HEK293 (cell line): ENCODE measurements around the gene DGKH.

ENCODE experiments used
- CTCF ChIA-PET: fragments of 350-600 bp; formaldehyde crosslinking; extraction: SDS; loops from one replicate; lab custom pipeline; 2021; ENCODE audit warnings: antibody characterized with exemption; lab: Yijun Ruan, JAX
- POLR2A ChIA-PET: fragments of 300-600 bp; formaldehyde crosslinking; extraction: SDS; loops from one replicate; lab custom pipeline; 2020; ENCODE audit warnings: antibody characterized with exemption, inconsistent platforms; lab: Yijun Ruan, JAX
- H3K27ac ChIP-seq: fragments of 200-500 bp; sonication (Bioruptor generic); 2 replicates; pipeline ENCODE4 v1.5.1; 2014; ENCODE audit warnings: low read depth, low read length, control low read depth, inconsistent platforms; ENCODE audit errors: extremely low read depth
- H3K36me3 ChIP-seq, 2 experiments: fragments of 200-500 bp in 1 of 2; sonication (Bioruptor generic) in 1 of 2; 1 replicate in 1 of 2; 2 replicates in 1 of 2; pipeline ENCODE4 v1.5.1; 2014 to 2017; ENCODE audit warnings: inconsistent platforms in 2 of 2, low read length in 2 of 2; ENCODE audit not compliant: control insufficient read depth in 2 of 2, insufficient read depth in 1 of 2
- H3K4me1 ChIP-seq: fragments of 200-500 bp; sonication (Bioruptor generic); 2 replicates; pipeline ENCODE4 v1.5.1; 2014; ENCODE audit warnings: mild to moderate bottlenecking, low read length, inconsistent platforms; ENCODE audit not compliant: control insufficient read depth, insufficient read depth
- H3K4me3 ChIP-seq: 2 replicates; pipeline ENCODE4 v1.5.1; 2011; ENCODE audit warnings: low read depth, mild to moderate bottlenecking, control low read depth, low read length, moderate library complexity
- H3K9me3 ChIP-seq: fragments of 200-500 bp; sonication (Bioruptor generic); 2 replicates; pipeline ENCODE4 v1.5.1; 2014; ENCODE audit warnings: low read depth, low read length, inconsistent platforms; ENCODE audit not compliant: control insufficient read depth, insufficient read depth
- BCL11B ChIP-seq: fragments of 450-650 bp; formaldehyde crosslinking; IDR thresholded peaks from 2 replicates; pipeline ENCODE4 v1.5.1; 2016; ENCODE audit warnings: low read depth, missing biosample characterization, missing genetic modification characterization
- GFI1B ChIP-seq: fragments of 450-650 bp; formaldehyde crosslinking; IDR thresholded peaks from 2 replicates; pipeline ENCODE4 v1.5.1; 2016; ENCODE audit warnings: missing biosample characterization, missing genetic modification characterization
- MZF1 ChIP-seq: fragments of 450-650 bp; formaldehyde crosslinking; IDR thresholded peaks from 2 replicates; pipeline ENCODE4 v1.5.1; 2017; ENCODE audit warnings: missing biosample characterization, missing genetic modification characterization, borderline replicate concordance
- SP3 ChIP-seq: fragments of 450-650 bp; formaldehyde crosslinking; IDR thresholded peaks from 2 replicates; pipeline ENCODE4 v1.5.1; 2016; ENCODE audit warnings: missing biosample characterization, missing genetic modification characterization
- ZNF157 ChIP-seq: fragments of 450-650 bp; formaldehyde crosslinking; IDR thresholded peaks from 2 replicates; pipeline ENCODE4 v1.5.1; 2016; ENCODE audit warnings: missing biosample characterization, missing genetic modification characterization
- ZNF211 ChIP-seq: fragments of 450-650 bp; formaldehyde crosslinking; IDR thresholded peaks from 2 replicates; pipeline ENCODE4 v1.5.1; 2016; ENCODE audit warnings: low read depth, missing biosample characterization, missing genetic modification characterization
- ZNF341 ChIP-seq: fragments of 450-650 bp; formaldehyde crosslinking; IDR thresholded peaks from 2 replicates; pipeline ENCODE4; 2016; ENCODE audit warnings: low read depth, missing biosample characterization, missing genetic modification characterization
- ZNF473 ChIP-seq: fragments of 450-650 bp; formaldehyde crosslinking; IDR thresholded peaks from 2 replicates; pipeline ENCODE4 v1.5.1; 2017; ENCODE audit warnings: missing biosample characterization, missing genetic modification characterization
- ZNF548 ChIP-seq: fragments of 450-650 bp; formaldehyde crosslinking; IDR thresholded peaks from 2 replicates; pipeline ENCODE4 v1.5.1; 2016; ENCODE audit warnings: missing biosample characterization, missing genetic modification characterization
- ZNF629 ChIP-seq: fragments of 450-650 bp; formaldehyde crosslinking; IDR thresholded peaks from 2 replicates; pipeline ENCODE4 v1.5.1; 2017; ENCODE audit warnings: missing biosample characterization, missing genetic modification characterization
- ZNF660 ChIP-seq: fragments of 450-650 bp; IDR thresholded peaks from 2 replicates; pipeline ENCODE4 v1.5.1; 2018; ENCODE audit warnings: missing biosample characterization, mild to moderate bottlenecking, missing genetic modification characterization
- ZSCAN16 ChIP-seq: fragments of 450-650 bp; formaldehyde crosslinking; IDR thresholded peaks from 2 replicates; pipeline ENCODE4 v1.5.1; 2016; ENCODE audit warnings: missing biosample characterization, missing genetic modification characterization
- TF ChIP-seq, protein P1 (sequence below): fragments of 450-650 bp; formaldehyde crosslinking; IDR thresholded peaks from 2 replicates; pipeline ENCODE4 v1.5.1; 2016; ENCODE audit warnings: missing biosample characterization, missing genetic modification characterization
- TF ChIP-seq, protein P2 (sequence below): fragments of 450-650 bp; formaldehyde crosslinking; IDR thresholded peaks from 2 replicates; pipeline ENCODE4 v1.5.1; 2017; ENCODE audit warnings: missing biosample characterization, missing genetic modification characterization
- TF ChIP-seq, protein P3 (sequence below): fragments of 450-650 bp; formaldehyde crosslinking; IDR thresholded peaks from 2 replicates; pipeline ENCODE4 v1.5.1; 2016; ENCODE audit warnings: missing biosample characterization, missing genetic modification characterization, borderline replicate concordance
- TF ChIP-seq, protein P4 (sequence below): fragments of 450-650 bp; formaldehyde crosslinking; IDR thresholded peaks from 2 replicates; pipeline ENCODE4 v1.5.1; 2016; ENCODE audit warnings: missing biosample characterization, missing genetic modification characterization
- TF ChIP-seq, protein P5 (sequence below): fragments of 450-650 bp; formaldehyde crosslinking; optimal IDR thresholded peaks from 2 replicates; pipeline ENCODE3; 2016; ENCODE audit warnings: missing biosample characterization, mild to moderate bottlenecking, missing genetic modification characterization
- TF ChIP-seq, protein P6 (sequence below): fragments of 450-650 bp; formaldehyde crosslinking; IDR thresholded peaks from 2 replicates; pipeline ENCODE4 v1.5.1; 2016; ENCODE audit warnings: missing biosample characterization, missing genetic modification characterization
- TF ChIP-seq, protein P7 (sequence below): fragments of 450-650 bp; formaldehyde crosslinking; IDR thresholded peaks from 2 replicates; pipeline ENCODE4 v1.5.1; 2017; ENCODE audit warnings: missing biosample characterization, missing genetic modification characterization

Gene DGKH

DNA sequence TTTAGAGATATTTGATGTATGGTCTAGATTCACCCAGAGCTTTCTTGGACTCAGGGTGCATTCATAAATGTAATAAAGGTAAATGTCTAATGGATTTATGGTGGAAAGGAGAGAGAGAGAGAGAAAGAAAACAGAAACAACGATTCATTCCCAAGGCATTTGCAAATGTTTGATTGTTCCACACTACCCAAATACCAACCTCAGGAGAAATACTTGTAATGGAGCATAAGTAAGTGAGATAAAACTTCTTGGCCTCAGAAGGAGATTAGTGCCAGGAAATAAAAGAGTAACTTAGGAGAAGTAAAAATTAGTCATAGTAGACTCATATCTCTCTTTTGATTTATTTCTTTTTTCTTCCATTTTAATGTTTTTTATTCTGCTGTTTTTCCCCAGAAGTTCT lies 40.6 kb upstream of the DGKH start:
- CTCF ChIA-PET, result no interaction called here

DNA sequence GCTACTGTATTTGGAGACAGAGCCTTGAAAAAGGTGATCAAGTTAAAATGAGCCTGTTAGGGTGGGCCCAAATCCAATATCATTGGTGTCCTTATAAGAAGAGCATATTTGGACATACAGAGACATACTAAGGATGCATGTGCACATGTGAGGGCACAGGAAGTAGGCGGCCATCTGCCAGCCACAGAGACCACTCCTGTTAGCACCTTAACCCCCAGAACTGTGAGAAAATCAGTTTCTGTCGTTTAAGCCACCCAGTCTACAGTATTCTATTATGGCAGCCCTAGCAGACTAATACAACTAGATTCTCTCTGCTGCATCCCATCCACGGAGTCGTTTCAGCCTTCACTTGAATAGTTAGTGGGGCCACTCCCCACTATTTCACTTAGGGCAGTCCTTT lies 39.4 kb upstream of the DGKH start:
- POLR2A ChIA-PET, result no interaction called here
- Histone ChIP-seq H3K4me3 (no peak overlapping the region), H3K36me3 (no peaks in the 10 kb centered on the region), H3K9me3 (no peaks in the 10 kb centered on the region), H3K4me1 (no peaks in the 10 kb centered on the region), H3K27ac (no peak overlapping the region)
- CTCF ChIA-PET, result no interaction called here
- TF ChIP-seq ZNF629, result no peak
- no peak for TF ChIP-seq ZNF548 (tag by site-specific recombination)
- TF ChIP-seq, protein P1, sequence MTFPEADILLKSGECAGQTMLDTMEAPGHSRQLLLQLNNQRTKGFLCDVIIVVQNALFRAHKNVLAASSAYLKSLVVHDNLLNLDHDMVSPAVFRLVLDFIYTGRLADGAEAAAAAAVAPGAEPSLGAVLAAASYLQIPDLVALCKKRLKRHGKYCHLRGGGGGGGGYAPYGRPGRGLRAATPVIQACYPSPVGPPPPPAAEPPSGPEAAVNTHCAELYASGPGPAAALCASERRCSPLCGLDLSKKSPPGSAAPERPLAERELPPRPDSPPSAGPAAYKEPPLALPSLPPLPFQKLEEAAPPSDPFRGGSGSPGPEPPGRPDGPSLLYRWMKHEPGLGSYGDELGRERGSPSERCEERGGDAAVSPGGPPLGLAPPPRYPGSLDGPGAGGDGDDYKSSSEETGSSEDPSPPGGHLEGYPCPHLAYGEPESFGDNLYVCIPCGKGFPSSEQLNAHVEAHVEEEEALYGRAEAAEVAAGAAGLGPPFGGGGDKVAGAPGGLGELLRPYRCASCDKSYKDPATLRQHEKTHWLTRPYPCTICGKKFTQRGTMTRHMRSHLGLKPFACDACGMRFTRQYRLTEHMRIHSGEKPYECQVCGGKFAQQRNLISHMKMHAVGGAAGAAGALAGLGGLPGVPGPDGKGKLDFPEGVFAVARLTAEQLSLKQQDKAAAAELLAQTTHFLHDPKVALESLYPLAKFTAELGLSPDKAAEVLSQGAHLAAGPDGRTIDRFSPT (tag by site-specific recombination), result no peak
- TF ChIP-seq MZF1, result no peak
- TF ChIP-seq, protein P2, sequence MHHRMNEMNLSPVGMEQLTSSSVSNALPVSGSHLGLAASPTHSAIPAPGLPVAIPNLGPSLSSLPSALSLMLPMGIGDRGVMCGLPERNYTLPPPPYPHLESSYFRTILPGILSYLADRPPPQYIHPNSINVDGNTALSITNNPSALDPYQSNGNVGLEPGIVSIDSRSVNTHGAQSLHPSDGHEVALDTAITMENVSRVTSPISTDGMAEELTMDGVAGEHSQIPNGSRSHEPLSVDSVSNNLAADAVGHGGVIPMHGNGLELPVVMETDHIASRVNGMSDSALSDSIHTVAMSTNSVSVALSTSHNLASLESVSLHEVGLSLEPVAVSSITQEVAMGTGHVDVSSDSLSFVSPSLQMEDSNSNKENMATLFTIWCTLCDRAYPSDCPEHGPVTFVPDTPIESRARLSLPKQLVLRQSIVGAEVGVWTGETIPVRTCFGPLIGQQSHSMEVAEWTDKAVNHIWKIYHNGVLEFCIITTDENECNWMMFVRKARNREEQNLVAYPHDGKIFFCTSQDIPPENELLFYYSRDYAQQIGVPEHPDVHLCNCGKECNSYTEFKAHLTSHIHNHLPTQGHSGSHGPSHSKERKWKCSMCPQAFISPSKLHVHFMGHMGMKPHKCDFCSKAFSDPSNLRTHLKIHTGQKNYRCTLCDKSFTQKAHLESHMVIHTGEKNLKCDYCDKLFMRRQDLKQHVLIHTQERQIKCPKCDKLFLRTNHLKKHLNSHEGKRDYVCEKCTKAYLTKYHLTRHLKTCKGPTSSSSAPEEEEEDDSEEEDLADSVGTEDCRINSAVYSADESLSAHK (tag by site-specific recombination), result no peak
- no peak for TF ChIP-seq ZNF660 (tag by site-specific recombination)

More for the DNA sequence above, 40.6 kb upstream of the DGKH start:
- Histone ChIP-seq H3K27ac (no peak overlapping the region), H3K4me3 (no peak overlapping the region), H3K4me1 (no peaks in the 10 kb centered on the region), H3K9me3 (no peaks in the 10 kb centered on the region), H3K36me3 (no peaks in the 10 kb centered on the region)
- TF ChIP-seq, protein P3, sequence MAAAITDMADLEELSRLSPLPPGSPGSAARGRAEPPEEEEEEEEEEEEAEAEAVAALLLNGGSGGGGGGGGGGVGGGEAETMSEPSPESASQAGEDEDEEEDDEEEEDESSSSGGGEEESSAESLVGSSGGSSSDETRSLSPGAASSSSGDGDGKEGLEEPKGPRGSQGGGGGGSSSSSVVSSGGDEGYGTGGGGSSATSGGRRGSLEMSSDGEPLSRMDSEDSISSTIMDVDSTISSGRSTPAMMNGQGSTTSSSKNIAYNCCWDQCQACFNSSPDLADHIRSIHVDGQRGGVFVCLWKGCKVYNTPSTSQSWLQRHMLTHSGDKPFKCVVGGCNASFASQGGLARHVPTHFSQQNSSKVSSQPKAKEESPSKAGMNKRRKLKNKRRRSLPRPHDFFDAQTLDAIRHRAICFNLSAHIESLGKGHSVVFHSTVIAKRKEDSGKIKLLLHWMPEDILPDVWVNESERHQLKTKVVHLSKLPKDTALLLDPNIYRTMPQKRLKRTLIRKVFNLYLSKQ, result no peak
- TF ChIP-seq ZNF341 (tag by site-specific recombination), result no peak
- TF ChIP-seq, protein P4, sequence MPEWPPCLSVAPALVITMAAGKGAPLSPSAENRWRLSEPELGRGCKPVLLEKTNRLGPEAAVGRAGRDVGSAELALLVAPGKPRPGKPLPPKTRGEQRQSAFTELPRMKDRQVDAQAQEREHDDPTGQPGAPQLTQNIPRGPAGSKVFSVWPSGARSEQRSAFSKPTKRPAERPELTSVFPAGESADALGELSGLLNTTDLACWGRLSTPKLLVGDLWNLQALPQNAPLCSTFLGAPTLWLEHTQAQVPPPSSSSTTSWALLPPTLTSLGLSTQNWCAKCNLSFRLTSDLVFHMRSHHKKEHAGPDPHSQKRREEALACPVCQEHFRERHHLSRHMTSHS, result no peak
- TF ChIP-seq SP3 (tag by site-specific recombination), result no peak
- no peak for TF ChIP-seq ZNF157 (tag by site-specific recombination)
- no peak for TF ChIP-seq ZNF211 (tag by site-specific recombination)
- TF ChIP-seq, protein P5, sequence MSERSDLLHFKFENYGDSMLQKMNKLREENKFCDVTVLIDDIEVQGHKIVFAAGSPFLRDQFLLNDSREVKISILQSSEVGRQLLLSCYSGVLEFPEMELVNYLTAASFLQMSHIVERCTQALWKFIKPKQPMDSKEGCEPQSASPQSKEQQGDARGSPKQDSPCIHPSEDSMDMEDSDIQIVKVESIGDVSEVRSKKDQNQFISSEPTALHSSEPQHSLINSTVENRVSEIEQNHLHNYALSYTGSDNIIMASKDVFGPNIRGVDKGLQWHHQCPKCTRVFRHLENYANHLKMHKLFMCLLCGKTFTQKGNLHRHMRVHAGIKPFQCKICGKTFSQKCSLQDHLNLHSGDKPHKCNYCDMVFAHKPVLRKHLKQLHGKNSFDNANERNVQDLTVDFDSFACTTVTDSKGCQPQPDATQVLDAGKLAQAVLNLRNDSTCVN (tag by site-specific recombination), result no peak
- no peak for TF ChIP-seq BCL11B
- TF ChIP-seq, protein P6, sequence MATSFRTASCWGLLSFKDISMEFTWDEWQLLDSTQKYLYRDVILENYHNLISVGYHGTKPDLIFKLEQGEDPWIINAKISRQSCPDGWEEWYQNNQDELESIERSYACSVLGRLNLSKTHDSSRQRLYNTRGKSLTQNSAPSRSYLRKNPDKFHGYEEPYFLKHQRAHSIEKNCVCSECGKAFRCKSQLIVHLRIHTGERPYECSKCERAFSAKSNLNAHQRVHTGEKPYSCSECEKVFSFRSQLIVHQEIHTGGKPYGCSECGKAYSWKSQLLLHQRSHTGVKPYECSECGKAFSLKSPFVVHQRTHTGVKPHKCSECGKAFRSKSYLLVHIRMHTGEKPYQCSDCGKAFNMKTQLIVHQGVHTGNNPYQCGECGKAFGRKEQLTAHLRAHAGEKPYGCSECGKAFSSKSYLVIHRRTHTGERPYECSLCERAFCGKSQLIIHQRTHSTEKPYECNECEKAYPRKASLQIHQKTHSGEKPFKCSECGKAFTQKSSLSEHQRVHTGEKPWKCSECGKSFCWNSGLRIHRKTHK (tag by site-specific recombination), result no peak
- no peak for TF ChIP-seq GFI1B (tag by site-specific recombination)
- TF ChIP-seq, protein P7, sequence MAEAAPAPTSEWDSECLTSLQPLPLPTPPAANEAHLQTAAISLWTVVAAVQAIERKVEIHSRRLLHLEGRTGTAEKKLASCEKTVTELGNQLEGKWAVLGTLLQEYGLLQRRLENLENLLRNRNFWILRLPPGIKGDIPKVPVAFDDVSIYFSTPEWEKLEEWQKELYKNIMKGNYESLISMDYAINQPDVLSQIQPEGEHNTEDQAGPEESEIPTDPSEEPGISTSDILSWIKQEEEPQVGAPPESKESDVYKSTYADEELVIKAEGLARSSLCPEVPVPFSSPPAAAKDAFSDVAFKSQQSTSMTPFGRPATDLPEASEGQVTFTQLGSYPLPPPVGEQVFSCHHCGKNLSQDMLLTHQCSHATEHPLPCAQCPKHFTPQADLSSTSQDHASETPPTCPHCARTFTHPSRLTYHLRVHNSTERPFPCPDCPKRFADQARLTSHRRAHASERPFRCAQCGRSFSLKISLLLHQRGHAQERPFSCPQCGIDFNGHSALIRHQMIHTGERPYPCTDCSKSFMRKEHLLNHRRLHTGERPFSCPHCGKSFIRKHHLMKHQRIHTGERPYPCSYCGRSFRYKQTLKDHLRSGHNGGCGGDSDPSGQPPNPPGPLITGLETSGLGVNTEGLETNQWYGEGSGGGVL (tag by site-specific recombination), result no peak
- no peak for TF ChIP-seq ZSCAN16 (tag by site-specific recombination)
- TF ChIP-seq ZNF473, result no peak
- TF ChIP-seq, protein P2 (tag by site-specific recombination), result no peak
- POLR2A ChIA-PET, result no interaction called here
